Measurements from ENCODE around the gene PRKN. TPM values are rescaled to one million over a fixed set of nuclear protein-coding genes. Genes with fewer than 3 reads are reported as not detected.

Gene PRKN
- total and polyA plus RNA-seq, 4 experiments from 2014 or later = 0.50 to 5.3 (median 2.9) TPM

DNA sequence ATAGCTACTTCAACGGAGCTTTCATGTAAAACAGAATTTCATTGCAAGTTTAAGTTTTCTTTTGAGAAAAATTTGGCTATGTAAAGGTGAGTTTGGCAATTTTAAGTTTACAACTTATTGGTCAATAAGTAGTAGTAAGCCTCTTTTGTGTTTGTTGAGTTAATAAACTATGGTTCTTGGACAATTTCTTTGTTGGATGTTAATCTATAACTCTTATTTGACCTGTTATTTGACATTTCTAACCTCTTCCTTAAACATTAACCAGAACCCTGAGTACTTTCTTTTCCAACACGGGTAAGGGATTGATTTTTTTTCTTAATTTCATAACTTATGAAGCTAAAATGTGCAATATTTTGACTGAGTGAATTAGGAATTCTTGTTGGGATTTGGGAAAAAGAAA is 354.4 kb downstream of the PRKN start:
- Mint-ChIP-seq H3K9me3 (peaks cover 0 to 8% (median 2%) of the 10 kb centered on the region in 8 donors), H3K36me3 (no peaks in the 10 kb centered on the region), H3K4me3 (no peak overlapping the region), H3K27me3 (no peaks in the 10 kb centered on the region), H3K27ac (no peak overlapping the region), H3K4me1 (no peaks in the 10 kb centered on the region)
- ChIA-PET CTCF (ENCODE audit: partially characterized antibody) (no interaction called here), POLR2A (ENCODE audit: partially characterized antibody) (no interaction called here)
- Histone ChIP-seq H3K36me3 (ENCODE audit: insufficient read depth, low read length) (no peaks in the 10 kb centered on the region), H3K27ac (ENCODE audit: low read depth, low read length) (no peak overlapping the region), H3K9me3 (ENCODE audit: control insufficient read depth in 1 of 2, low read length in 2 of 2) (no peaks in the 10 kb centered on the region), H3K4me1 (ENCODE audit: insufficient read depth, low read length) (no peaks in the 10 kb centered on the region), H3K4me3 (ENCODE audit: low read length in 2 of 2) (no peak overlapping the region), H3K27me3 (ENCODE audit: insufficient read depth, low read length) (no peaks in the 10 kb centered on the region)
- intact Hi-C loops (cut with micrococcal nuclease) = no loop called here
- no peak for DNase-seq

GRCh38 chr6:162372106-162372505 is 355.5 kb downstream of the PRKN start:
- H3K9me3 ChIP-seq (ENCODE audit: control insufficient read depth in 1 of 2, low read length in 2 of 2) = no peaks in the 10 kb centered on the region
- no peak overlapping the region for H3K27ac ChIP-seq (ENCODE audit: low read depth, low read length)
- Mint-ChIP-seq H3K4me1 (no peaks in the 10 kb centered on the region), H3K36me3 (peaks cover 0 to 3% of the 10 kb centered on the region in 2 donors), H3K9me3 (peaks cover 0 to 5% (median under 1%) of the 10 kb centered on the region in 8 donors), H3K27ac (no peak overlapping the region), H3K4me3 (no peak overlapping the region), H3K27me3 (no peaks in the 10 kb centered on the region)
- H3K4me3 ChIP-seq (ENCODE audit: low read length in 2 of 2) = no peak overlapping the region
- no peaks in the 10 kb centered on the region for H3K36me3 ChIP-seq (ENCODE audit: insufficient read depth, low read length)
- intact Hi-C loops (cut with micrococcal nuclease) = no loop called here
- H3K27me3 ChIP-seq (ENCODE audit: insufficient read depth, low read length) = no peaks in the 10 kb centered on the region
- DNase-seq = no peak
- H3K4me1 ChIP-seq (ENCODE audit: insufficient read depth, low read length) = no peaks in the 10 kb centered on the region
- CTCF ChIA-PET (ENCODE audit: partially characterized antibody) = no interaction called here
- POLR2A ChIA-PET (ENCODE audit: partially characterized antibody) = no interaction called here

- H3K36me3 Mint-ChIP-seq = peaks cover 0 to 3% of the 10 kb centered on the region in 2 donors
- H3K27me3 Mint-ChIP-seq = no peaks in the 10 kb centered on the region
- DNase-seq = no peak
- Histone ChIP-seq H3K27ac (ENCODE audit: low read depth, low read length) (no peak overlapping the region), H3K4me3 (ENCODE audit: low read length in 2 of 2) (no peak overlapping the region), H3K9me3 (ENCODE audit: control insufficient read depth in 1 of 2, low read length in 2 of 2) (no peaks in the 10 kb centered on the region), H3K4me1 (ENCODE audit: insufficient read depth, low read length) (no peaks in the 10 kb centered on the region), H3K27me3 (ENCODE audit: insufficient read depth, low read length) (no peaks in the 10 kb centered on the region), H3K36me3 (ENCODE audit: insufficient read depth, low read length) (no peaks in the 10 kb centered on the region)
- no peak overlapping the region for H3K27ac Mint-ChIP-seq
- no peak overlapping the region for H3K4me3 Mint-ChIP-seq
- intact Hi-C loops (cut with micrococcal nuclease) = no loop called here
- no peaks in the 10 kb centered on the region for H3K4me1 Mint-ChIP-seq
- POLR2A ChIA-PET (ENCODE audit: partially characterized antibody) = no interaction called here
- peaks cover 0 to 8% (median under 1%) of the 10 kb centered on the region in 8 donors for H3K9me3 Mint-ChIP-seq
- CTCF ChIA-PET (ENCODE audit: partially characterized antibody) = no interaction called here
Measured at GRCh38 chr6:162371121-162371520, 356.4 kb downstream of the PRKN start.

DNA sequence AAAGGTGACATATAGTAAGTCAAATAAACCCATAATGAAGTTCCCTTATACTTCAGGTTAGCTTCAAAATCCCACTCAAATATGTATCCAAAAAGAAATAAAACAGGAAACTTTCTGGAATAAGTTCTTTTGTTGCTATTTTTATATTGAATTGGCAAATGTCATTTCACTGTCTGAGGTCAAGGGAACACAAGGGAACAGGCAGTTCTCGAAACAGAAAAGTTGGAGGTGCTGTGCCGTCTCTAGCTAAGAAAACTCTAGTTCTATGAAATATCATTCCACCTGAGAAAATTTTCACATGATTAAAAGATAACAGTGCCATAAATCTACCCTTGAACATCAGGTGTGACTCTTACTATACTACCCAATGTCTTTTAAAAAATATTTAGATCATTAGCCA is 358.5 kb downstream of the PRKN start:
- no peak overlapping the region for H3K27ac Mint-ChIP-seq
- H3K4me1 ChIP-seq (ENCODE audit: insufficient read depth, low read length) = no peaks in the 10 kb centered on the region
- no peaks in the 10 kb centered on the region for H3K4me1 Mint-ChIP-seq
- H3K27ac ChIP-seq (ENCODE audit: low read depth, low read length) = no peak overlapping the region
- no peak overlapping the region for H3K4me3 ChIP-seq (ENCODE audit: low read length in 2 of 2)
- no peak overlapping the region for H3K4me3 Mint-ChIP-seq
- no peaks in the 10 kb centered on the region for H3K27me3 ChIP-seq (ENCODE audit: insufficient read depth, low read length)
- H3K36me3 Mint-ChIP-seq = peaks cover 0 to 3% of the 10 kb centered on the region in 2 donors
- POLR2A ChIA-PET (ENCODE audit: partially characterized antibody) = no interaction called here
- intact Hi-C loops (cut with micrococcal nuclease) = no loop called here
- no peak for DNase-seq
- no peaks in the 10 kb centered on the region for H3K36me3 ChIP-seq (ENCODE audit: insufficient read depth, low read length)
- peaks cover 0 to 7% (median 0%) of the 10 kb centered on the region in 8 donors for H3K9me3 Mint-ChIP-seq
- CTCF ChIA-PET (ENCODE audit: partially characterized antibody) = interaction anchor here (1.5 kb wide), 1 partner anchor 10 kb away, joined by 3 read pairs; no protein-coding TSS in a partner anchor
- H3K27me3 Mint-ChIP-seq = no peaks in the 10 kb centered on the region
- H3K9me3 ChIP-seq (ENCODE audit: control insufficient read depth in 1 of 2, low read length in 2 of 2) = no peaks in the 10 kb centered on the region

DNA sequence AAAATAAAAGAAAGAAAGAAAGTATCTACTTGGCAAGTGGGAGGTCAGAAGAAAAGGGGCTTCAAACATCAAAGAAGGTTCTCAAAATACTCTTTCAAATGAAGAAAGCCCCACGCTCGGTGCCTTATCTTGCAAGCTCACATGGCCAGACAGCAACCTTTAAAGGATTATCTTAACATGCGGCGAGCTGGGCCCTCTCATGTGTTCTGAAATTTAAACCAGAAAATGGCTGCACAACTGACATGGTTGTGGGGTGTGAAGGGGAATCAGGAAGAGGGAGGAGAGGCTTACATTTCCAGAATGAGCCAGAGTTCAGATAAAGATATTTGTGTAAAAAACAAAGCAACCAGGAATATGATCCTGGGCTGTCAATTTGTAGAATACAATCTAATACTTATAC is 363.1 kb downstream of the PRKN start:
- no peaks in the 10 kb centered on the region for H3K4me1 ChIP-seq (ENCODE audit: insufficient read depth, low read length)
- POLR2A ChIA-PET (ENCODE audit: partially characterized antibody) = no interaction called here
- no peaks in the 10 kb centered on the region for H3K27me3 Mint-ChIP-seq

DNA sequence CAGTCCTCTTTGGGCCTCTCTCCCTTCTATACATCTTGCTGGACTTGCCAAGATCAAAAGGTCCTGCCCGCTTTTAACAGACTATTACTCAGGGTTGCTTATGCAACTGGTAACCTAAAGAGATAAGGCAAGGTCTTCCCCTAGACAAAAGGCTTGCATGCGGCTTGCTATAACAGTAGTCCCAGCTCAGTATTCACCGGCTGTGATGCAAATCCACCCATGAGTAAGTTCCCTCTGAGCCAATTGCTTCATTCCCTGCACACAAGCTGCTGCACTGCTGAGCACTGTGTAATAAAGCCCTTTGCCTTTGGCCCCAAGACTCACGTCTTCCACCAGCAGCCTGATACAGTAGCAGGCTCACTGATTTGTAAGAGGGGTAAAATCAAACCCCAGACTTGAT is 363.8 kb downstream of the PRKN start:
- DNase-seq = no peak
- no peaks in the 10 kb centered on the region for H3K4me1 Mint-ChIP-seq
- Histone ChIP-seq H3K27ac (ENCODE audit: low read depth, low read length) (no peak overlapping the region), H3K9me3 (ENCODE audit: control insufficient read depth in 1 of 2, low read length in 2 of 2) (no peaks in the 10 kb centered on the region), H3K27me3 (ENCODE audit: insufficient read depth, low read length) (no peaks in the 10 kb centered on the region), H3K36me3 (ENCODE audit: insufficient read depth, low read length) (no peaks in the 10 kb centered on the region), H3K4me3 (ENCODE audit: low read length in 2 of 2) (no peak overlapping the region), H3K4me1 (ENCODE audit: insufficient read depth, low read length) (no peaks in the 10 kb centered on the region)
- peaks cover 0 to 7% (median 0%) of the 10 kb centered on the region in 8 donors for H3K9me3 Mint-ChIP-seq
- intact Hi-C loops (cut with micrococcal nuclease) = no loop called here
- no peak overlapping the region for H3K27ac Mint-ChIP-seq
- H3K36me3 Mint-ChIP-seq = peaks cover 0 to 3% of the 10 kb centered on the region in 2 donors
- H3K4me3 Mint-ChIP-seq = no peak overlapping the region
- H3K27me3 Mint-ChIP-seq = no peaks in the 10 kb centered on the region
- POLR2A ChIA-PET (ENCODE audit: partially characterized antibody) = no interaction called here
- CTCF ChIA-PET (ENCODE audit: partially characterized antibody) = no interaction called here

More for the DNA sequence above, 363.1 kb downstream of the PRKN start:
- H3K36me3 Mint-ChIP-seq = peaks cover 0 to 3% of the 10 kb centered on the region in 2 donors
- H3K4me3 Mint-ChIP-seq = no peak overlapping the region
- no peaks in the 10 kb centered on the region for H3K4me1 Mint-ChIP-seq
- no peak overlapping the region for H3K27ac Mint-ChIP-seq
- Histone ChIP-seq H3K27me3 (ENCODE audit: insufficient read depth, low read length) (no peaks in the 10 kb centered on the region), H3K27ac (ENCODE audit: low read depth, low read length) (no peak overlapping the region), H3K4me3 (ENCODE audit: low read length in 2 of 2) (no peak overlapping the region), H3K36me3 (ENCODE audit: insufficient read depth, low read length) (no peaks in the 10 kb centered on the region), H3K9me3 (ENCODE audit: control insufficient read depth in 1 of 2, low read length in 2 of 2) (no peaks in the 10 kb centered on the region)
- DNase-seq = no peak
- intact Hi-C loops (cut with micrococcal nuclease) = no loop called here
- CTCF ChIA-PET (ENCODE audit: partially characterized antibody) = no interaction called here
- H3K9me3 Mint-ChIP-seq = peaks cover 0 to 7% (median 0%) of the 10 kb centered on the region in 8 donors

DNA sequence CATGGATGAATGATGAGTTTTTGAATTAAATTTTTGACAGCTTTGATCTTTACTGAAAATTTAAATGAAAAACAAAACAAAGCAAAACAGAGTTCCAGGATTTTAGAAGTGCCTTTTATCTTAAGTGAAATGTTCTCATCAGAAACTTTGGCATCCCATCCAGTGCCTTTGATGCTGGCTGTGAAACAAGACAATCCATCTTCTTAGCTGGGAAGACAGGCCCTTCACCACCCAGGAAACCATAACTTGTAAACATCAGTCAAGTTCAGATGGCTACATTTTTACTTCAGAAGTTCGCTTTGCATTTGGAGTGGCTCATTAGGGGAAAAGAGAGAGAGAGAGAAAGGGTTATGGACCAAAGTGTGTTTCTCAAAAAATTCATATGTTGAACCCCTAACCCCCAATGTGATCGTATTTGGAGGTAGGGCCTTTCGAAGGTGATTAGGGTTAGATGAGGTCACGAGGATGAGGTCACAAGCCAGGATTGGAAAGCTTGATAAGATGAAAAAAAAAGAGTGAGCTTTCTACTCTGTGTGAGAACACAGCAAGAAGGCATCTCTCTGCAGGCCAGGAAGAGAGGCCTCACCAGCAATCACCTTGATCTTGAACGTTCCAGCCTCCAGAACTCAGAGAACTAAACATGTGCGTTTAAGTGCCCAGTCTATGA is 366.5 kb downstream of the PRKN start:
- H3K9me3 Mint-ChIP-seq = peaks cover 0 to 5% (median 0%) of the 10 kb centered on the region in 8 donors
- H3K27me3 Mint-ChIP-seq = no peaks in the 10 kb centered on the region
- Histone ChIP-seq H3K4me1 (ENCODE audit: insufficient read depth, low read length) (no peaks in the 10 kb centered on the region), H3K4me3 (ENCODE audit: low read length in 2 of 2) (no peak overlapping the region), H3K27ac (ENCODE audit: low read depth, low read length) (no peak overlapping the region), H3K36me3 (ENCODE audit: insufficient read depth, low read length) (no peaks in the 10 kb centered on the region), H3K9me3 (ENCODE audit: control insufficient read depth in 1 of 2, low read length in 2 of 2) (no peaks in the 10 kb centered on the region), H3K27me3 (ENCODE audit: insufficient read depth, low read length) (no peaks in the 10 kb centered on the region)
- no peak overlapping the region for H3K4me3 Mint-ChIP-seq
- DNase-seq = no peak
- no peak overlapping the region for H3K27ac Mint-ChIP-seq
- H3K4me1 Mint-ChIP-seq = no peaks in the 10 kb centered on the region
- no peaks in the 10 kb centered on the region for H3K36me3 Mint-ChIP-seq
- intact Hi-C loops (cut with micrococcal nuclease) = no loop called here
- CTCF ChIA-PET (ENCODE audit: partially characterized antibody) = no interaction called here
- POLR2A ChIA-PET (ENCODE audit: partially characterized antibody) = no interaction called here
